ENCODE data around the gene COL5A3. TPM values are rescaled to one million over a fixed set of nuclear protein-coding genes. Genes with fewer than 3 reads are reported as not detected.

The COL5A3 gene
- total and polyA plus RNA-seq, 4 donors, result 8.4 to 15.1 (median 10.5) TPM

DNA sequence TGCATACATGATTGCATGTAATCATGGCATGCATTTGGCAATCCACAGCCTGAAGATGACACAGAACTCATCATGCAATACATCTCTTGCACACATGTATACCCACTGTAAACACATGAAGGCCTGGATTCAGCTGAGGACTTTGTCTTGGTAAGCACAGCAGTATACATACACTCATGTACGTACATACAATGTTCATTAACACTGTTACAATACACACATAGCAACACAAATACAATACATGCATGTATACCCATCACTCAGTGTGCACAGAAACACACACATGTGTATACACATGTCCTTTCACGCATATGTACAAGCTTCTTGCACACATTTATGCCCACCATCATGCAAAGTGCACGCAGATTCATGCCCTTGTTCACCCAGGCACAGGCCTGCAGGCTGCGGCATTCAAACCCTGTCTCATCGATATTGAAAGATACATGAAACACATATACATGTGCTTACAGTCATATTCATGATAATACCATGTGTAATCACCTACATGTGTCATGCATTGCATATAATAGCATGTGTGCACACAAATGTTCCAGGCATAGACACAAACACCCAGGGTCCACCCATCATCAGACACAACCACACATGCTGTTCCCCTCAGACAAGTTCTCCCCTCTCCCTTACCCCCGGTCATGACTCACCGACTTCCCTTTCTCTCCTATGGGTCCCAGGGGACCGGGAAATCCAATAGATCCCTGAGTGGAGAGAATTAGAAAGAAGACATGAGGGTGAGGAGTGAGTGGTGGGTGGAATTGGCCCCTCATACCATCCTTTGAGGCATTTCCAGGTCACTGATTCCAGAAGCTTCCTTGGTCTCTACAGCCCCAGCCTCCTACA lies 28.7 kb downstream of the COL5A3 start:
- ATAC-seq (ENCODE audit: insufficient read depth, low FRiP score) (no peak), DNase-seq (no peak)
- Histone ChIP-seq H3K9ac (ENCODE audit: insufficient read depth in 1 of 2, low read length in 2 of 2) (no peak overlapping the region), H3K27me3 (ENCODE audit: control insufficient read depth in 3 of 3, insufficient read depth in 3 of 3, low read length in 2 of 3) (peaks cover 0 to 4% (median 0%) of the 10 kb centered on the region in 3 donors), H3K9me3 (ENCODE audit: control insufficient read depth in 4 of 4, insufficient read depth in 3 of 4, low read length in 3 of 4) (peaks cover 0 to 2% (median 0%) of the 10 kb centered on the region in 4 donors), H3K4me3 (no peak overlapping the region), H3K36me3 (ENCODE audit: control insufficient read depth in 4 of 4, insufficient read depth in 4 of 4, low read length in 4 of 4) (no peaks in the 10 kb centered on the region), H3K27ac (ENCODE audit: low read depth in 1 of 2, low read length in 1 of 2) (no peak overlapping the region), H3K4me1 (ENCODE audit: control insufficient read depth in 5 of 5, insufficient read depth in 5 of 5, low read length in 5 of 5) (no peaks in the 10 kb centered on the region)
- TF ChIP-seq, protein P1, sequence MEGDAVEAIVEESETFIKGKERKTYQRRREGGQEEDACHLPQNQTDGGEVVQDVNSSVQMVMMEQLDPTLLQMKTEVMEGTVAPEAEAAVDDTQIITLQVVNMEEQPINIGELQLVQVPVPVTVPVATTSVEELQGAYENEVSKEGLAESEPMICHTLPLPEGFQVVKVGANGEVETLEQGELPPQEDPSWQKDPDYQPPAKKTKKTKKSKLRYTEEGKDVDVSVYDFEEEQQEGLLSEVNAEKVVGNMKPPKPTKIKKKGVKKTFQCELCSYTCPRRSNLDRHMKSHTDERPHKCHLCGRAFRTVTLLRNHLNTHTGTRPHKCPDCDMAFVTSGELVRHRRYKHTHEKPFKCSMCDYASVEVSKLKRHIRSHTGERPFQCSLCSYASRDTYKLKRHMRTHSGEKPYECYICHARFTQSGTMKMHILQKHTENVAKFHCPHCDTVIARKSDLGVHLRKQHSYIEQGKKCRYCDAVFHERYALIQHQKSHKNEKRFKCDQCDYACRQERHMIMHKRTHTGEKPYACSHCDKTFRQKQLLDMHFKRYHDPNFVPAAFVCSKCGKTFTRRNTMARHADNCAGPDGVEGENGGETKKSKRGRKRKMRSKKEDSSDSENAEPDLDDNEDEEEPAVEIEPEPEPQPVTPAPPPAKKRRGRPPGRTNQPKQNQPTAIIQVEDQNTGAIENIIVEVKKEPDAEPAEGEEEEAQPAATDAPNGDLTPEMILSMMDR (IDR thresholded peaks at IDR 0.05; ENCODE audit: control extremely low read depth, extremely low read depth), result no peak
- WGBS, 2 donors, result 81 to 84% methylated on average over 8 of the region's 8 CpGs

DNA sequence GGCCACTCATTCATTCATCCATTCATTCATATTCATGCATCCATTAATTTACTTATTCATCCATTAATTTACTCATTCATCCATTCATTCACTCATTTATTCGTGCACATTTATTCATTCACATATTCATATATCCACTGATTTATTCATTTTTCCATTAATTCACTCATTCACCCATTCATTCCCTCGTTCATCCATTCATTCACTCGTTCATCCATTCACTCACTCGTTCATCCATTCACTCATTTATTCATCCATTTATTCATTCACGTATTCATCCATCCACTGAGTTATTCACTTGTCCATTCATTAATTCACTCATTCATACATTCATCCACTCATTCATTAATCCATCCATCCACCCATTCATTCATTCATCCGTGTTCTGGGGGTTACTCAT lies 38.2 kb downstream of the COL5A3 start:
- ATAC-seq (ENCODE audit: insufficient read depth, low FRiP score), result no peak
- H3K36me3 ChIP-seq (ENCODE audit: control insufficient read depth in 4 of 4, insufficient read depth in 4 of 4, low read length in 4 of 4), result no peaks in the 10 kb centered on the region
- no peaks in the 10 kb centered on the region for H3K9me3 ChIP-seq (ENCODE audit: control insufficient read depth in 4 of 4, insufficient read depth in 3 of 4, low read length in 3 of 4)
- DNase-seq, result no peak
- no peak overlapping the region for H3K9ac ChIP-seq (ENCODE audit: insufficient read depth in 1 of 2, low read length in 2 of 2)
- TF ChIP-seq, protein P1 (IDR thresholded peaks at IDR 0.05; ENCODE audit: control extremely low read depth, extremely low read depth), result no peak
- H3K27me3 ChIP-seq (ENCODE audit: control insufficient read depth in 3 of 3, insufficient read depth in 3 of 3, low read length in 2 of 3), result peaks cover 0 to 16% (median 6%) of the 10 kb centered on the region in 3 donors
- no peak overlapping the region for H3K4me3 ChIP-seq
- no peak overlapping the region for H3K27ac ChIP-seq (ENCODE audit: low read depth in 1 of 2, low read length in 1 of 2)
- WGBS, 2 donors, result 85 to 87% methylated on average over 6 of the region's 6 CpGs
- H3K4me1 ChIP-seq (ENCODE audit: control insufficient read depth in 5 of 5, insufficient read depth in 5 of 5, low read length in 5 of 5), result no peaks in the 10 kb centered on the region

DNA sequence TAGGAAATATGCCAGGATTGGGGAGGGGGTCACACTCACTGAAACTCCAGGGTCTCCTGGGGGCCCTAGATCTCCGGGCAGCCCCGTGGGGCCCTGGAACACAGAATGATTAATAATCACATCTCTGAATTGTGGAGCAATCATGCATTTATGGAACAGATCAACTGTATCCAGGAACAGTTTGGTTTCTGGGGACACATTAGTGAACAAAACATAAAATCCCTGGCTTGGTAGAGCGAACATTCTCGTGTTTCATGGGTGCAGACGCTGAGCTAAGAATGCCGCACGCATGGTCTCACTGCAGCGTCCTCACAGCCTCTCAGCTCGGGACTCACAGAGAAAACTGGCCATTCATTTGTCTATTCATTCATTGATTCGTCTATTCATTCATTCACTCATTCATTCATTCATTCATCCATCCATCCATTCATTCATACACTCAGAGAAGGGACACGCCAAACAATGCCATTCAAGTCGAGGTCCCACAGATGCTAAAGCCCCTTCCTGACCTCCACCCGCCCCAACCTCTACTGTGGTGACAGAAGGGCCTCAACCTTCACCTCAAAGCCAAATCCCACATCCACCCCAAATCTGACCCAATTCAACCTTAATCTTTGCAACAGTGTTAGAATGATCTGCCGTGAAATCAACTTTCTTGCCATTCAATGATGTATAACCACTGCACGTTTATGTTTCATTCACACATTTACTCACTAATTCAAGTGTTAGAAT lies 39.0 kb downstream of the COL5A3 start:
- Histone ChIP-seq H3K9me3 (ENCODE audit: control insufficient read depth in 4 of 4, insufficient read depth in 3 of 4, low read length in 3 of 4) (peaks cover 0 to 2% (median 0%) of the 10 kb centered on the region in 4 donors), H3K9ac (ENCODE audit: insufficient read depth in 1 of 2, low read length in 2 of 2) (no peak overlapping the region), H3K36me3 (ENCODE audit: control insufficient read depth in 4 of 4, insufficient read depth in 4 of 4, low read length in 4 of 4) (no peaks in the 10 kb centered on the region), H3K4me3 (no peak overlapping the region), H3K4me1 (ENCODE audit: control insufficient read depth in 5 of 5, insufficient read depth in 5 of 5, low read length in 5 of 5) (no peaks in the 10 kb centered on the region), H3K27ac (ENCODE audit: low read depth in 1 of 2, low read length in 1 of 2) (no peak overlapping the region), H3K27me3 (ENCODE audit: control insufficient read depth in 3 of 3, insufficient read depth in 3 of 3, low read length in 2 of 3) (peaks cover 3 to 22% (median 12%) of the 10 kb centered on the region in 3 donors)
- TF ChIP-seq, protein P1 (IDR thresholded peaks at IDR 0.05; ENCODE audit: control extremely low read depth, extremely low read depth), result no peak
- WGBS, 2 donors, result 68 to 77% methylated on average over 15 of the region's 15 CpGs
- ATAC-seq (ENCODE audit: insufficient read depth, low FRiP score), result no peak
- no peak for DNase-seq

Data from lung (tissue), 12 donors.